ENCODE data around the gene TEKT1. TPM values are rescaled to one million over a fixed set of nuclear protein-coding genes. Genes with fewer than 3 reads are reported as not detected.
"Not testable (repeated sequence)": the region's sequence is repeated elsewhere in the genome, so short reads cannot be mapped to it uniquely, and the experiment has no call there.

TEKT1 gene
- total RNA-seq, 1 experiment from 2014 or later = not detected

DNA sequence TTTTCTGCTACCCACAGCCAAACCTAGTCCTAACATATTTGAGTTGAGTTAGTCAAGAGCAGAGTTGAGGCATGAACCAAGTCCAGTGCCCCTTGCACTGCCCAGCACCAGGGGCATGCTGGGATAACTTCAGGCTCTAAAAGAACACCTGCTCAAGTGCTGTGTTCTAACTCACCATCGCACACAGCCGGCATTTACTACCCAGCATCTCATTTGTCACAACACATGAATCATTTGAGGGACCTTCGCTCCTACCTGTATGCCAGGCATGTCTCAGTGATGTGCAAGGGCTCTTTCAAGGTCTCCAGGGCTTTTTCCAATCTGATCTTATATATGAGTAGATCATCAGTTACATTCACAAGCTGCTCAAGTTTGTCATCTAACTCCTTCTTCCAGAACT is 12.6 kb downstream of the TEKT1 start:
- no CpG with 5 or more reads among the region's 3 CpGs for WGBS (ENCODE audit: extremely low coverage, insufficient read length, low lambda C conversion rate)
- Histone ChIP-seq H3K18ac (ENCODE audit: insufficient read length, low read depth, low read length) (no peak overlapping the region), H3K23ac (ENCODE audit: insufficient read length, low read depth, low read length) (no peak overlapping the region), H2BK120ac (ENCODE audit: low read depth, low read length, poor library complexity, severe bottlenecking) (no peak overlapping the region), H3K4me1 (ENCODE audit: insufficient read depth, low read length) (no peaks in the 10 kb centered on the region; the same call in 1 of the 2 replicates), H2BK20ac (ENCODE audit: low read depth, low read length, poor library complexity, severe bottlenecking) (no peak overlapping the region), H2AFZ (ENCODE audit: low read length) (no peak overlapping the region), H2AK5ac (ENCODE audit: insufficient read length, low read length) (no peak overlapping the region), H4K8ac (replicated peaks; ENCODE audit: insufficient read length, low read depth, low read length) (no peak overlapping the region), H3K9ac (ENCODE audit: extremely low read depth, insufficient read length, low read length) (no peak overlapping the region), H3K27me3 (ENCODE audit: insufficient read depth, low read length) (no peaks in the 10 kb centered on the region), H3T11ph (ENCODE audit: low read length) (no peak overlapping the region), H3K4me2 (ENCODE audit: insufficient read depth, insufficient read length, low read length) (no peak overlapping the region), H3K79me2 (ENCODE audit: insufficient read depth, low read length) (no peaks in the 10 kb centered on the region), H4K91ac (ENCODE audit: insufficient read length, low read depth, low read length) (no peak overlapping the region), H3K27ac (ENCODE audit: insufficient read length, low read depth, low read length) (no peak overlapping the region), H3K14ac (ENCODE audit: insufficient read depth, low read length) (no peak overlapping the region), H3K79me1 (ENCODE audit: insufficient read depth, low read depth, low read length, poor library complexity, severe bottlenecking) (no peaks in the 10 kb centered on the region), H2BK15ac (ENCODE audit: low read depth, low read length) (no peak overlapping the region), H4K20me1 (ENCODE audit: control insufficient read depth, insufficient read depth, insufficient read length) (no peaks in the 10 kb centered on the region), H2BK12ac (ENCODE audit: insufficient read length, low read depth, low read length) (no peak overlapping the region), H2BK5ac (ENCODE audit: insufficient read length, low read length) (no peak overlapping the region), H3K9me3 (ENCODE audit: control insufficient read depth, low read depth, low read length) (no peaks in the 10 kb centered on the region), H3K56ac (ENCODE audit: insufficient read length, low read depth, low read length) (no peak overlapping the region), H4K5ac (ENCODE audit: insufficient read length, low read depth, low read length) (no peak overlapping the region), H3K4ac (ENCODE audit: low read depth, low read length) (no peak overlapping the region), H3K23me2 (ENCODE audit: insufficient read length, low read depth, low read length, poor library complexity, severe bottlenecking) (no peaks in the 10 kb centered on the region)
- Mint-ChIP-seq H3K36me3 (ENCODE audit: insufficient read depth in 1 of 3, low read depth in 3 of 3) (peaks cover 0 to 4% (median 0%) of the 10 kb centered on the region in 3 experiments; a peak in 2 of 7 replicates), H3K27me3 (ENCODE audit: low read depth) (peaks cover 12% of the 10 kb centered on the region), H3K9me3 (peaks cover 4 to 15% of the 10 kb centered on the region in 2 experiments; a peak in 2 of 5 replicates), H3K27ac (no peak overlapping the region), H3K4me1 (peaks cover 5 to 7% of the 10 kb centered on the region in 2 experiments; a peak in 3 of 4 replicates), H3K4me3 (no peak overlapping the region)
- DNase-seq = no peak
- TF ChIP-seq, protein P1, sequence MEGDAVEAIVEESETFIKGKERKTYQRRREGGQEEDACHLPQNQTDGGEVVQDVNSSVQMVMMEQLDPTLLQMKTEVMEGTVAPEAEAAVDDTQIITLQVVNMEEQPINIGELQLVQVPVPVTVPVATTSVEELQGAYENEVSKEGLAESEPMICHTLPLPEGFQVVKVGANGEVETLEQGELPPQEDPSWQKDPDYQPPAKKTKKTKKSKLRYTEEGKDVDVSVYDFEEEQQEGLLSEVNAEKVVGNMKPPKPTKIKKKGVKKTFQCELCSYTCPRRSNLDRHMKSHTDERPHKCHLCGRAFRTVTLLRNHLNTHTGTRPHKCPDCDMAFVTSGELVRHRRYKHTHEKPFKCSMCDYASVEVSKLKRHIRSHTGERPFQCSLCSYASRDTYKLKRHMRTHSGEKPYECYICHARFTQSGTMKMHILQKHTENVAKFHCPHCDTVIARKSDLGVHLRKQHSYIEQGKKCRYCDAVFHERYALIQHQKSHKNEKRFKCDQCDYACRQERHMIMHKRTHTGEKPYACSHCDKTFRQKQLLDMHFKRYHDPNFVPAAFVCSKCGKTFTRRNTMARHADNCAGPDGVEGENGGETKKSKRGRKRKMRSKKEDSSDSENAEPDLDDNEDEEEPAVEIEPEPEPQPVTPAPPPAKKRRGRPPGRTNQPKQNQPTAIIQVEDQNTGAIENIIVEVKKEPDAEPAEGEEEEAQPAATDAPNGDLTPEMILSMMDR (conservative IDR thresholded peaks at IDR 0.05) = no peak

DNA sequence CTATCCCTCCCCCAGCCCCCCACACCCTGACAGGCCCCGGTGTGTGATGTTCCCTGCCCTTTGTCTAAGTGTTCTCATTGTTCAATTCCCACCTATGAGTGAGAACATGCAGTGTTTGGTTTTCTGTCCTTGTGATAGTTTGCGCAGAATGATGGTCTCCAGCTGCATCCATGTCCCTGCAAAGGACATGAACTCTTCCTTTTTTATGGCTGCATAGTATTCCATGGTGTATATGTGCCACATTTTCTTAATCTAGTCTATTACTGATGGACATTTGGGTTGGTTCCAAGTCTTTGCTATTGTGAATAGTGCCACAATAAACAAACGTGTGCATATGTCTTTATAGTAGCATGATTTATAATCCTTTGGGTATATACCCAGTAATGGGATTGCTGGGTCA is 15.2 kb downstream of the TEKT1 start:
- not testable (repeated sequence) for H2BK5ac ChIP-seq (ENCODE audit: insufficient read length, low read length); H2BK15ac ChIP-seq (ENCODE audit: low read depth, low read length); H3K79me1 ChIP-seq (ENCODE audit: insufficient read depth, low read depth, low read length, poor library complexity, severe bottlenecking); H3T11ph ChIP-seq (ENCODE audit: low read length); DNase-seq; H3K23me2 ChIP-seq (ENCODE audit: insufficient read length, low read depth, low read length, poor library complexity, severe bottlenecking); H3K4ac ChIP-seq (ENCODE audit: low read depth, low read length); H3K23ac ChIP-seq (ENCODE audit: insufficient read length, low read depth, low read length); H3K79me2 ChIP-seq (ENCODE audit: insufficient read depth, low read length); H2AK5ac ChIP-seq (ENCODE audit: insufficient read length, low read length); H4K8ac ChIP-seq (replicated peaks; ENCODE audit: insufficient read length, low read depth, low read length); H4K20me1 ChIP-seq (ENCODE audit: control insufficient read depth, insufficient read depth, insufficient read length); H3K27ac ChIP-seq (ENCODE audit: insufficient read length, low read depth, low read length); H2BK120ac ChIP-seq (ENCODE audit: low read depth, low read length, poor library complexity, severe bottlenecking); H3K9ac ChIP-seq (ENCODE audit: extremely low read depth, insufficient read length, low read length); H4K5ac ChIP-seq (ENCODE audit: insufficient read length, low read depth, low read length); H4K91ac ChIP-seq (ENCODE audit: insufficient read length, low read depth, low read length); H2BK12ac ChIP-seq (ENCODE audit: insufficient read length, low read depth, low read length); H3K56ac ChIP-seq (ENCODE audit: insufficient read length, low read depth, low read length); H3K4me1 Mint-ChIP-seq; H2AFZ ChIP-seq (ENCODE audit: low read length); H3K4me2 ChIP-seq (ENCODE audit: insufficient read depth, insufficient read length, low read length); H3K14ac ChIP-seq (ENCODE audit: insufficient read depth, low read length); H3K27ac Mint-ChIP-seq; H3K18ac ChIP-seq (ENCODE audit: insufficient read length, low read depth, low read length); H3K9me3 ChIP-seq (ENCODE audit: control insufficient read depth, low read depth, low read length); H3K4me3 Mint-ChIP-seq; H2BK20ac ChIP-seq (ENCODE audit: low read depth, low read length, poor library complexity, severe bottlenecking); H3K4me1 ChIP-seq (ENCODE audit: insufficient read depth, low read length); H3K36me3 Mint-ChIP-seq (ENCODE audit: insufficient read depth in 1 of 3, low read depth in 3 of 3); H3K9me3 Mint-ChIP-seq; H3K27me3 ChIP-seq (ENCODE audit: insufficient read depth, low read length)
- WGBS (ENCODE audit: extremely low coverage, insufficient read length, low lambda C conversion rate) = no CpG with 5 or more reads among the region's 3 CpGs
- H3K27me3 Mint-ChIP-seq (ENCODE audit: low read depth) = peaks cover 19% of the 10 kb centered on the region
